ENCODE data around the gene LDLR. TPM values are rescaled to one million over a fixed set of nuclear protein-coding genes. Genes with fewer than 3 reads are reported as not detected.

The LDLR gene
- total and polyA plus RNA-seq, 2 donors (not counting 1 experiment from before 2014, with no cell fraction given), result 187 to 427 TPM

DNA sequence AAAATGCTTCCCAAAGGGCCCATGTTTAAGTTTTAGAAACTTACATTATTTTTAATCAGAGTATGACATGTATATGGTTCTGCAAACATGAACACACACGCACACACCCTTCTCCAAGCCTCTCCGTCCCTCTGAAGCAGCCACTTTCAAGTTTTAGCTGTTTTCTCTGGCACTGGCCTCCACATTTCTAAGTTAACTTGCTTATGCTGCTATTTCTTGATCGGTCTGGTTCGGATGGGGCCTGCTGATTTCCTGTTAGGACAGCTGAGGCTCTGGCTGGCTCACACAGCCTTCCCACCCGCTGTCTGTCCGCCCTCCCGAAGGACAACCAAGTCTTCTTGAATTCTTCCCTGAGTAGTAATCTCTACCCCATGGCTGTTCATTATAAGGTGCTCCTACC is 61.9 kb downstream of the LDLR start:
- Histone ChIP-seq H3K9me3 (ENCODE audit: control insufficient read depth, insufficient read depth, low read depth, low read length) (no peaks in the 10 kb centered on the region), H3K27me3 (ENCODE audit: control insufficient read depth, insufficient read depth, low read length) (no peaks in the 10 kb centered on the region), H4K20me1 (ENCODE audit: control insufficient read depth, extremely low read depth, insufficient read depth, low read length) (no peaks in the 10 kb centered on the region), H2AFZ (ENCODE audit: low read length) (peak overlapping the region; percentile 55), H3K36me3 (ENCODE audit: control insufficient read depth, insufficient read depth, low read length) (peaks cover 4% of the 10 kb centered on the region), H3K9ac (ENCODE audit: insufficient read depth, low read length) (peak overlapping the region; percentile 23), H3K27ac (ENCODE audit: insufficient read depth, low read length) (peak overlapping the region; percentile 69), H3K4me3 (replicated peaks in 1 of 4; ENCODE audit: control extremely low read depth in 1 of 4, insufficient read depth in 1 of 4, low read depth in 3 of 4, low read length in 4 of 4) (no peak overlapping the region), H3K4me2 (ENCODE audit: extremely low read depth, insufficient read depth, low read length) (no peak overlapping the region), H3K79me2 (ENCODE audit: control insufficient read depth, insufficient read depth, low read length) (peaks cover 52% of the 10 kb centered on the region), H3K4me1 (ENCODE audit: control insufficient read depth, extremely low read depth, insufficient read depth, low read length) (peaks cover 17% of the 10 kb centered on the region)
- no peak for DNase-seq (ENCODE audit: low read depth in 2 of 2)
- TF ChIP-seq EZH2 (IDR thresholded peaks at IDR 0.05; ENCODE audit: low read length, missing control alignments), result no peak
- TF ChIP-seq, protein P1, sequence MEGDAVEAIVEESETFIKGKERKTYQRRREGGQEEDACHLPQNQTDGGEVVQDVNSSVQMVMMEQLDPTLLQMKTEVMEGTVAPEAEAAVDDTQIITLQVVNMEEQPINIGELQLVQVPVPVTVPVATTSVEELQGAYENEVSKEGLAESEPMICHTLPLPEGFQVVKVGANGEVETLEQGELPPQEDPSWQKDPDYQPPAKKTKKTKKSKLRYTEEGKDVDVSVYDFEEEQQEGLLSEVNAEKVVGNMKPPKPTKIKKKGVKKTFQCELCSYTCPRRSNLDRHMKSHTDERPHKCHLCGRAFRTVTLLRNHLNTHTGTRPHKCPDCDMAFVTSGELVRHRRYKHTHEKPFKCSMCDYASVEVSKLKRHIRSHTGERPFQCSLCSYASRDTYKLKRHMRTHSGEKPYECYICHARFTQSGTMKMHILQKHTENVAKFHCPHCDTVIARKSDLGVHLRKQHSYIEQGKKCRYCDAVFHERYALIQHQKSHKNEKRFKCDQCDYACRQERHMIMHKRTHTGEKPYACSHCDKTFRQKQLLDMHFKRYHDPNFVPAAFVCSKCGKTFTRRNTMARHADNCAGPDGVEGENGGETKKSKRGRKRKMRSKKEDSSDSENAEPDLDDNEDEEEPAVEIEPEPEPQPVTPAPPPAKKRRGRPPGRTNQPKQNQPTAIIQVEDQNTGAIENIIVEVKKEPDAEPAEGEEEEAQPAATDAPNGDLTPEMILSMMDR (conservative IDR thresholded peaks at IDR 0.05 in 1 of 2, IDR thresholded peaks at IDR 0.05 in 1 of 2; ENCODE audit: low read depth in 1 of 2, low read length in 2 of 2), result no peak

DNA sequence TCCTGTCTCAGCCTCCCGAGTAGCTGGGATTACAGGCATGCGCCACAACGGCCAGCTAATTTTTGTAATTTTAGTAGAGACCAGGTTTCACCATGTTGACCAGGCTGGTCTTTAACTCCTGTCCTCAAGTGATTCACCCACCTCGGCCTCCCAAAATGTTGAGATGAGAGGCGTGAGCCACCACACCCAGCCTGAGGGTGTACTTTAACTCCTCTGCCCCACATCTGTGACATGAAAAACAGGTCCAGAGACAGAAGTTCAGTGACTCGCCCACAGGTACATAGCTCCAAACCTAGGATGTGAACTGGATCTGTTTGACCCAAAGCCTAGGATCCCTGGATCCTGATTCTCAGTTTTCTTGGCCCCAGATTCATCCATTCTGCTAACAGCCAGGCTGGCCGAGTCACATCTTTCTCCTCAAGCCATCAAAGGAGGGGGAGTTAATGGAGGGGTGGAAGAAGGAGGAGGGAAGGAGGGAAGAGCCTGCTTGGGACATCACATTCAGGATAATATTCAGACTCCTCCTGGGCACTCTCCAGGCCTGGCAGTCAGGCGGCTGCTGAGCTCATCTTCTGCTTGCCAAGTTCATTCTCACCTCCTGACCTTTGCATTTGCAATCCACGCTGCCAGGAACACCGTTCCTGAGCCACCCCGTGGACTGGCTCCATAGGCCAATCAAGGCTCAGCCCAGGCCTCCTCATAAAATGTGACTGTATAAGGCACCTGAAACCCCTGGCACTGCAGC is 63.2 kb downstream of the LDLR start:
- DNase-seq (ENCODE audit: low read depth in 2 of 2), result peak; percentile 73 to 92
- Histone ChIP-seq H2AFZ (ENCODE audit: low read length) (no peak overlapping the region), H3K9me3 (ENCODE audit: control insufficient read depth, insufficient read depth, low read depth, low read length) (no peaks in the 10 kb centered on the region), H3K79me2 (ENCODE audit: control insufficient read depth, insufficient read depth, low read length) (peaks cover 52% of the 10 kb centered on the region), H3K27me3 (ENCODE audit: control insufficient read depth, insufficient read depth, low read length) (no peaks in the 10 kb centered on the region), H4K20me1 (ENCODE audit: control insufficient read depth, extremely low read depth, insufficient read depth, low read length) (no peaks in the 10 kb centered on the region), H3K4me2 (ENCODE audit: extremely low read depth, insufficient read depth, low read length) (peak overlapping the region; percentile 51), H3K27ac (ENCODE audit: insufficient read depth, low read length) (peak overlapping the region; percentile 61), H3K36me3 (ENCODE audit: control insufficient read depth, insufficient read depth, low read length) (peaks cover 4% of the 10 kb centered on the region), H3K4me1 (ENCODE audit: control insufficient read depth, extremely low read depth, insufficient read depth, low read length) (peaks cover 17% of the 10 kb centered on the region), H3K4me3 (replicated peaks in 1 of 4; ENCODE audit: control extremely low read depth in 1 of 4, insufficient read depth in 1 of 4, low read depth in 3 of 4, low read length in 4 of 4) (no peak overlapping the region), H3K9ac (ENCODE audit: insufficient read depth, low read length) (no peak overlapping the region)
- no peak for TF ChIP-seq EZH2 (IDR thresholded peaks at IDR 0.05; ENCODE audit: low read length, missing control alignments)
- TF ChIP-seq, protein P1 (conservative IDR thresholded peaks at IDR 0.05 in 1 of 2, IDR thresholded peaks at IDR 0.05 in 1 of 2; ENCODE audit: low read depth in 1 of 2, low read length in 2 of 2), result no peak

DNA sequence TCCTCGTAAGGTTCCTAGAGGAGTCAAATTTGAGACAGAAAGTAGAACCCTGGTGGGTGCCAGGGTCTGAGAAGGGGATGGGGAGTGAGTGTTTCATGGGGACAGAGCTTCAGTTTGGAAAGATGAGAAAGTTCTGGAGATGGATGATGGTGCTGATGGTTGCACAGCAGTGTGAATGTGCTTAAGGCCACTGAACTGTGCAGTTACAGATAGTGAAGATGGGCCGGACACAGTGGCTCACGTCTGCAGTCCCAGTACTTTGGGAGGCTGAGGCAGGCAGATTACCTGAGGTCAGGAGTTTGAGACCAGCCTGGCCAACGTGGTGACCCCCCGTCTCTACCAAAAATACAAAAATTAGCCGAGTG is 65.4 kb downstream of the LDLR start:
- H3K79me2 ChIP-seq (ENCODE audit: control insufficient read depth, insufficient read depth, low read length), result peaks cover 42% of the 10 kb centered on the region
- peaks cover 17% of the 10 kb centered on the region for H3K4me1 ChIP-seq (ENCODE audit: control insufficient read depth, extremely low read depth, insufficient read depth, low read length)
- peak overlapping the region; percentile 69 to 93 (median 82) for H3K4me3 ChIP-seq (replicated peaks in 1 of 4; ENCODE audit: control extremely low read depth in 1 of 4, insufficient read depth in 1 of 4, low read depth in 3 of 4, low read length in 4 of 4)
- H3K4me2 ChIP-seq (ENCODE audit: extremely low read depth, insufficient read depth, low read length), result peak overlapping the region; percentile 85
- H4K20me1 ChIP-seq (ENCODE audit: control insufficient read depth, extremely low read depth, insufficient read depth, low read length), result no peaks in the 10 kb centered on the region
- H3K27me3 ChIP-seq (ENCODE audit: control insufficient read depth, insufficient read depth, low read length), result no peaks in the 10 kb centered on the region
- DNase-seq (ENCODE audit: low read depth in 2 of 2), result no peak
- H2AFZ ChIP-seq (ENCODE audit: low read length), result peak overlapping the region; percentile 26
- no peaks in the 10 kb centered on the region for H3K9me3 ChIP-seq (ENCODE audit: control insufficient read depth, insufficient read depth, low read depth, low read length)
- no peaks in the 10 kb centered on the region for H3K36me3 ChIP-seq (ENCODE audit: control insufficient read depth, insufficient read depth, low read length)
- H3K9ac ChIP-seq (ENCODE audit: insufficient read depth, low read length), result no peak overlapping the region
- no peak for TF ChIP-seq EZH2 (IDR thresholded peaks at IDR 0.05; ENCODE audit: low read length, missing control alignments)
- TF ChIP-seq, protein P1 (conservative IDR thresholded peaks at IDR 0.05 in 1 of 2, IDR thresholded peaks at IDR 0.05 in 1 of 2; ENCODE audit: low read depth in 1 of 2, low read length in 2 of 2), result no peak
- no peak overlapping the region for H3K27ac ChIP-seq (ENCODE audit: insufficient read depth, low read length)
